ENCODE measurements around the gene NRXN3. TPM values are rescaled to one million over a fixed set of nuclear protein-coding genes. Genes with fewer than 3 reads are reported as not detected.
"Not testable (repeated sequence)": the region's sequence is repeated elsewhere in the genome, so short reads cannot be mapped to it uniquely, and the experiment has no call there.

NRXN3 gene
- total and polyA plus RNA-seq, 4 donors: 1.5 to 16.6 (median 7.7) TPM

GRCh38 chr14:78451319-78451695 lies 281.1 kb downstream of the NRXN3 start:
- no peaks in the 10 kb centered on the region for H3K4me1 ChIP-seq (ENCODE audit: control insufficient read depth in 1 of 2, insufficient read depth in 2 of 2, low read length in 2 of 2)
- H3K27me3 ChIP-seq (ENCODE audit: control insufficient read depth in 1 of 2, insufficient read depth in 2 of 2, low read length in 1 of 2): no peaks in the 10 kb centered on the region
- H3K4me3 ChIP-seq (ENCODE audit: low read length in 2 of 2): no peak overlapping the region
- no peaks in the 10 kb centered on the region for H3K36me3 ChIP-seq (ENCODE audit: control insufficient read depth in 1 of 2, insufficient read depth in 2 of 2, low read length in 1 of 2)
- DNase-seq (no peak), ATAC-seq (ENCODE audit: low FRiP score) (no peak)
- H3K27ac ChIP-seq (ENCODE audit: low read depth in 1 of 2, low read length in 2 of 2): no peak overlapping the region
- WGBS, 2 donors: 64 to 69% methylated on average over 2 of the region's 2 CpGs
- intact Hi-C loops (cut with DNase I): loop anchor here in 1 of 2 donors (10.0 kb wide), 1 partner anchor 113 kb away; no protein-coding TSS in a partner anchor
- H3K9me3 ChIP-seq (ENCODE audit: control insufficient read depth, low read length): no peaks in the 10 kb centered on the region

- ATAC-seq (ENCODE audit: low FRiP score) (no peak), DNase-seq (no peak)
- Histone ChIP-seq H3K27ac (ENCODE audit: low read depth in 1 of 2, low read length in 2 of 2) (no peak overlapping the region), H3K36me3 (ENCODE audit: control insufficient read depth in 1 of 2, insufficient read depth in 2 of 2, low read length in 1 of 2) (no peaks in the 10 kb centered on the region), H3K9me3 (ENCODE audit: control insufficient read depth, low read length) (no peaks in the 10 kb centered on the region), H3K4me1 (ENCODE audit: control insufficient read depth in 1 of 2, insufficient read depth in 2 of 2, low read length in 2 of 2) (no peaks in the 10 kb centered on the region), H3K27me3 (ENCODE audit: control insufficient read depth in 1 of 2, insufficient read depth in 2 of 2, low read length in 1 of 2) (no peaks in the 10 kb centered on the region), H3K4me3 (ENCODE audit: low read length in 2 of 2) (no peak overlapping the region)
- 55 to 61% methylated on average over 6 of the region's 6 CpGs for whole genome bisulfite sequencing, 2 donors
- intact Hi-C loops (cut with DNase I): loop anchor here in 1 of 2 donors (10.0 kb wide), 1 partner anchor 109 kb away; no protein-coding TSS in a partner anchor
Measured at GRCh38 chr14:78455896-78456435, 285.8 kb downstream of the NRXN3 start.

GRCh38 chr14:78469947-78470346 lies 299.8 kb downstream of the NRXN3 start:
- intact Hi-C loops (cut with DNase I): no loop called here
- H3K4me1 ChIP-seq (ENCODE audit: control insufficient read depth in 1 of 2, insufficient read depth in 2 of 2, low read length in 2 of 2): no peaks in the 10 kb centered on the region
- H3K4me3 ChIP-seq (ENCODE audit: low read length in 2 of 2): no peak overlapping the region
- peaks cover 4% of the 10 kb centered on the region for H3K9me3 ChIP-seq (ENCODE audit: control insufficient read depth, low read length)
- H3K27me3 ChIP-seq (ENCODE audit: control insufficient read depth in 1 of 2, insufficient read depth in 2 of 2, low read length in 1 of 2): no peaks in the 10 kb centered on the region
- no peaks in the 10 kb centered on the region for H3K36me3 ChIP-seq (ENCODE audit: control insufficient read depth in 1 of 2, insufficient read depth in 2 of 2, low read length in 1 of 2)
- DNase-seq: no peak
- ATAC-seq (ENCODE audit: low FRiP score): no peak
- H3K27ac ChIP-seq (ENCODE audit: low read depth in 1 of 2, low read length in 2 of 2): no peak overlapping the region

GRCh38 chr14:78479127-78479780 lies 309.1 kb downstream of the NRXN3 start:
- H3K9me3 ChIP-seq (ENCODE audit: control insufficient read depth, low read length): no peaks in the 10 kb centered on the region
- no peaks in the 10 kb centered on the region for H3K36me3 ChIP-seq (ENCODE audit: control insufficient read depth in 1 of 2, insufficient read depth in 2 of 2, low read length in 1 of 2)
- 65 to 69% methylated on average over 5 of the region's 5 CpGs for WGBS, 2 donors
- no peak overlapping the region for H3K4me3 ChIP-seq (ENCODE audit: low read length in 2 of 2)
- intact Hi-C loops (cut with DNase I): no loop called here
- no peak for ATAC-seq (ENCODE audit: low FRiP score)
- no peaks in the 10 kb centered on the region for H3K4me1 ChIP-seq (ENCODE audit: control insufficient read depth in 1 of 2, insufficient read depth in 2 of 2, low read length in 2 of 2)
- no peaks in the 10 kb centered on the region for H3K27me3 ChIP-seq (ENCODE audit: control insufficient read depth in 1 of 2, insufficient read depth in 2 of 2, low read length in 1 of 2)
- no peak overlapping the region for H3K27ac ChIP-seq (ENCODE audit: low read depth in 1 of 2, low read length in 2 of 2)
- DNase-seq: no peak

- H3K27me3 ChIP-seq (ENCODE audit: control insufficient read depth in 1 of 2, insufficient read depth in 2 of 2, low read length in 1 of 2): no peaks in the 10 kb centered on the region
- no peak for DNase-seq
- no peak overlapping the region for H3K27ac ChIP-seq (ENCODE audit: low read depth in 1 of 2, low read length in 2 of 2)
- intact Hi-C loops (cut with DNase I): no loop called here
- no peaks in the 10 kb centered on the region for H3K36me3 ChIP-seq (ENCODE audit: control insufficient read depth in 1 of 2, insufficient read depth in 2 of 2, low read length in 1 of 2)
- 65 to 78% methylated on average over 2 of the region's 2 CpGs for WGBS, 2 donors
- ATAC-seq (ENCODE audit: low FRiP score): no peak
- H3K4me1 ChIP-seq (ENCODE audit: control insufficient read depth in 1 of 2, insufficient read depth in 2 of 2, low read length in 2 of 2): no peaks in the 10 kb centered on the region
- no peak overlapping the region for H3K4me3 ChIP-seq (ENCODE audit: low read length in 2 of 2)
- no peaks in the 10 kb centered on the region for H3K9me3 ChIP-seq (ENCODE audit: control insufficient read depth, low read length)
Measured at GRCh38 chr14:78484028-78484427, 313.9 kb downstream of the NRXN3 start.

- H3K27ac ChIP-seq (ENCODE audit: low read depth in 1 of 2, low read length in 2 of 2): no peak overlapping the region
- ATAC-seq (ENCODE audit: low FRiP score) (no peak), DNase-seq (no peak)
- intact Hi-C loops (cut with DNase I): no loop called here
- H3K4me1 ChIP-seq (ENCODE audit: control insufficient read depth in 1 of 2, insufficient read depth in 2 of 2, low read length in 2 of 2): no peaks in the 10 kb centered on the region
- H3K4me3 ChIP-seq (ENCODE audit: low read length in 2 of 2): no peak overlapping the region
- no peaks in the 10 kb centered on the region for H3K27me3 ChIP-seq (ENCODE audit: control insufficient read depth in 1 of 2, insufficient read depth in 2 of 2, low read length in 1 of 2)
- H3K9me3 ChIP-seq (ENCODE audit: control insufficient read depth, low read length): no peaks in the 10 kb centered on the region
- H3K36me3 ChIP-seq (ENCODE audit: control insufficient read depth in 1 of 2, insufficient read depth in 2 of 2, low read length in 1 of 2): no peaks in the 10 kb centered on the region
Measured at GRCh38 chr14:78486081-78486480, 315.9 kb downstream of the NRXN3 start.

- H3K9me3 ChIP-seq (ENCODE audit: control insufficient read depth, low read length): no peaks in the 10 kb centered on the region
- no peak overlapping the region for H3K27ac ChIP-seq (ENCODE audit: low read depth in 1 of 2, low read length in 2 of 2)
- intact Hi-C loops (cut with DNase I): no loop called here
- no peak overlapping the region for H3K4me3 ChIP-seq (ENCODE audit: low read length in 2 of 2)
- 63 to 72% methylated on average over 1 of the region's 1 CpG for WGBS, 2 donors
- no peaks in the 10 kb centered on the region for H3K27me3 ChIP-seq (ENCODE audit: control insufficient read depth in 1 of 2, insufficient read depth in 2 of 2, low read length in 1 of 2)
- DNase-seq (no peak), ATAC-seq (ENCODE audit: low FRiP score) (no peak)
- no peaks in the 10 kb centered on the region for H3K36me3 ChIP-seq (ENCODE audit: control insufficient read depth in 1 of 2, insufficient read depth in 2 of 2, low read length in 1 of 2)
- no peaks in the 10 kb centered on the region for H3K4me1 ChIP-seq (ENCODE audit: control insufficient read depth in 1 of 2, insufficient read depth in 2 of 2, low read length in 2 of 2)
Measured at GRCh38 chr14:78486621-78487020, 316.4 kb downstream of the NRXN3 start.

GRCh38 chr14:78487573-78487972 lies 317.4 kb downstream of the NRXN3 start:
- ATAC-seq (ENCODE audit: low FRiP score); H3K36me3 ChIP-seq (ENCODE audit: control insufficient read depth in 1 of 2, insufficient read depth in 2 of 2, low read length in 1 of 2); H3K27me3 ChIP-seq (ENCODE audit: control insufficient read depth in 1 of 2, insufficient read depth in 2 of 2, low read length in 1 of 2); H3K27ac ChIP-seq (ENCODE audit: low read depth in 1 of 2, low read length in 2 of 2); H3K9me3 ChIP-seq (ENCODE audit: control insufficient read depth, low read length); H3K4me1 ChIP-seq (ENCODE audit: control insufficient read depth in 1 of 2, insufficient read depth in 2 of 2, low read length in 2 of 2); DNase-seq; H3K4me3 ChIP-seq (ENCODE audit: low read length in 2 of 2); intact Hi-C loops (cut with DNase I): not testable (repeated sequence)
- 46 to 96% methylated on average over 2 of the region's 2 CpGs for WGBS, 2 donors

- H3K27ac ChIP-seq (ENCODE audit: low read depth in 1 of 2, low read length in 2 of 2): no peak overlapping the region
- no peak overlapping the region for H3K4me3 ChIP-seq (ENCODE audit: low read length in 2 of 2)
- no peaks in the 10 kb centered on the region for H3K27me3 ChIP-seq (ENCODE audit: control insufficient read depth in 1 of 2, insufficient read depth in 2 of 2, low read length in 1 of 2)
- intact Hi-C loops (cut with DNase I): no loop called here
- no peaks in the 10 kb centered on the region for H3K4me1 ChIP-seq (ENCODE audit: control insufficient read depth in 1 of 2, insufficient read depth in 2 of 2, low read length in 2 of 2)
- H3K9me3 ChIP-seq (ENCODE audit: control insufficient read depth, low read length): no peaks in the 10 kb centered on the region
- no peak for DNase-seq
- no peaks in the 10 kb centered on the region for H3K36me3 ChIP-seq (ENCODE audit: control insufficient read depth in 1 of 2, insufficient read depth in 2 of 2, low read length in 1 of 2)
- no peak for ATAC-seq (ENCODE audit: low FRiP score)
- 75 to 82% methylated on average over 4 of the region's 4 CpGs for WGBS, 2 donors
Measured at GRCh38 chr14:78488938-78489337, 318.8 kb downstream of the NRXN3 start.
